GM06990 (cell line): ENCODE results near the gene KLRG1.

ENCODE experiments used
- DNase-seq: peaks from one replicate; pipeline ENCODE4 v3.0.0-alpha.2; 2011; ENCODE audit not compliant: insufficient read length; ENCODE audit errors: extremely low read depth
- H3K27me3 ChIP-seq: replicated peaks from 2 replicates; pipeline ENCODE4 v1.6.0; 2011; ENCODE audit warnings: low read length; ENCODE audit not compliant: control insufficient read depth, insufficient read depth
- H3K36me3 ChIP-seq: 2 replicates; pipeline ENCODE4 v1.5.1; 2011; ENCODE audit warnings: low read length; ENCODE audit not compliant: control insufficient read depth, insufficient read depth
- H3K4me3 ChIP-seq: replicated peaks from 2 replicates; pipeline ENCODE4 v1.5.1; 2011; ENCODE audit warnings: low read depth, mild to moderate bottlenecking, control low read depth, low read length
- TF ChIP-seq, protein P1 (sequence below): IDR thresholded peaks from 2 replicates; pipeline ENCODE4 v1.5.1; 2011; ENCODE audit warnings: low read length, control low read depth, mild to moderate bottlenecking, inconsistent platforms; ENCODE audit not compliant: insufficient read depth, poor library complexity, severe bottlenecking

Gene KLRG1

GRCh38 chr12:8987685-8988084 lies 1.7 kb upstream of the KLRG1 start:
- H3K27me3 ChIP-seq = no peaks in the 10 kb centered on the region
- no peak overlapping the region for H3K4me3 ChIP-seq
- no peaks in the 10 kb centered on the region for H3K36me3 ChIP-seq
- TF ChIP-seq, protein P1, sequence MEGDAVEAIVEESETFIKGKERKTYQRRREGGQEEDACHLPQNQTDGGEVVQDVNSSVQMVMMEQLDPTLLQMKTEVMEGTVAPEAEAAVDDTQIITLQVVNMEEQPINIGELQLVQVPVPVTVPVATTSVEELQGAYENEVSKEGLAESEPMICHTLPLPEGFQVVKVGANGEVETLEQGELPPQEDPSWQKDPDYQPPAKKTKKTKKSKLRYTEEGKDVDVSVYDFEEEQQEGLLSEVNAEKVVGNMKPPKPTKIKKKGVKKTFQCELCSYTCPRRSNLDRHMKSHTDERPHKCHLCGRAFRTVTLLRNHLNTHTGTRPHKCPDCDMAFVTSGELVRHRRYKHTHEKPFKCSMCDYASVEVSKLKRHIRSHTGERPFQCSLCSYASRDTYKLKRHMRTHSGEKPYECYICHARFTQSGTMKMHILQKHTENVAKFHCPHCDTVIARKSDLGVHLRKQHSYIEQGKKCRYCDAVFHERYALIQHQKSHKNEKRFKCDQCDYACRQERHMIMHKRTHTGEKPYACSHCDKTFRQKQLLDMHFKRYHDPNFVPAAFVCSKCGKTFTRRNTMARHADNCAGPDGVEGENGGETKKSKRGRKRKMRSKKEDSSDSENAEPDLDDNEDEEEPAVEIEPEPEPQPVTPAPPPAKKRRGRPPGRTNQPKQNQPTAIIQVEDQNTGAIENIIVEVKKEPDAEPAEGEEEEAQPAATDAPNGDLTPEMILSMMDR = no peak
- no peak for DNase-seq

- Histone ChIP-seq H3K4me3 (no peak overlapping the region), H3K36me3 (no peaks in the 10 kb centered on the region), H3K27me3 (no peaks in the 10 kb centered on the region)
- TF ChIP-seq, protein P1 = no peak
- DNase-seq = no peak
These were observed 2.3 kb downstream of the KLRG1 start for GRCh38 chr12:8991371-8992345.

DNA sequence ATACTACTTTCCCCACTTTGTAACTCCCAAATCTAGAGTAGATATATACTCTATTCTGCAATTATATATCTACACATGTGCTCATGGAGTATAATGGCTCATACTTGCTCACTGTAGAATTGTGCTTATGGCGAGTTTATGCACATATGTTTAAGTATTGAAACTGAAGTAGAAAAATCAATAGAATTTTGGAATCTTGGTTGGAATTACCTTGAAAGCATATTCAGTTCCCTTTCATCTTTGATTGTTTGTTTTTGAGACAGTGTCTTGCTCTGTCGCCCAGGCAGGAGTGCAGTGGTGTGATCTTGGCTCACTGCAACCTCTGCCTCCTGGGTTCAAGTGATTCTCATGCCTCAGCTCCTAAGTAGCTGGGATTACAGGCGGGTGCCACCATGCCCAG lies 4.5 kb downstream of the KLRG1 start:
- Histone ChIP-seq H3K36me3 (no peaks in the 10 kb centered on the region), H3K27me3 (no peaks in the 10 kb centered on the region), H3K4me3 (no peak overlapping the region)
- DNase-seq = no peak
- TF ChIP-seq, protein P1 = no peak

DNA sequence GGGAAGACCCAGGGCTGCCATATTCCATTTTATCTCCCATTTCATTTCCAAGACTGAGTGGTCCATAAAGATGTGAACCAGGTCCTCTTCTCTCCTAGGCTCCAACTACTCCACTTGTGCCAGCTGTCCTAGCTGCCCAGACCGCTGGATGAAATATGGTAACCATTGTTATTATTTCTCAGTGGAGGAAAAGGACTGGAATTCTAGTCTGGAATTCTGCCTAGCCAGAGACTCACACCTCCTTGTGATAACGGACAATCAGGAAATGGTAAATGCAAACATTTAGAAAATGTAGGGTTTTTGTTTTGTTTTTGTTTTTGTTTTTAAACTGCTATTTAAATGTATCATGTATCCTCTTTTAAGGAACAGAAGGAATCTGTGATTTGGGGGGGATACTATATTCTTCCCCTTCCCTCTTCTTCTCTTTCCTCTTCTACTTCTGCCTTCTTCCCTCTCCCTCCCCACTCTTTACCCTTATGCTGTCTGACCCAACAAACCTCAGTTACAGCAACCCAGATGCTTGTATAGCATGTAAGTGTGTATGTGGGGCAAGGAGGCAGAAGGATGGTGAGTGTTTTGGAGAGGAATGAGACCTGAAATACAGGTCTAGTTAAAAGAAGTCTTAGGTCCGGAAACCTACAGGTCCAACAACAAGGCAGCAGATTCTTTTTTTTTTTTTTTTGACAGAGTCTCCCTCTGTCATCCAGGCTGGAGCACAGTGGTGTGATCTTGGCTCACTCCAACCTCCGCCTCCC lies 5.9 kb downstream of the KLRG1 start:
- no peak for DNase-seq
- no peaks in the 10 kb centered on the region for H3K27me3 ChIP-seq
- no peaks in the 10 kb centered on the region for H3K36me3 ChIP-seq
- no peak overlapping the region for H3K4me3 ChIP-seq
- TF ChIP-seq, protein P1 = no peak

DNA sequence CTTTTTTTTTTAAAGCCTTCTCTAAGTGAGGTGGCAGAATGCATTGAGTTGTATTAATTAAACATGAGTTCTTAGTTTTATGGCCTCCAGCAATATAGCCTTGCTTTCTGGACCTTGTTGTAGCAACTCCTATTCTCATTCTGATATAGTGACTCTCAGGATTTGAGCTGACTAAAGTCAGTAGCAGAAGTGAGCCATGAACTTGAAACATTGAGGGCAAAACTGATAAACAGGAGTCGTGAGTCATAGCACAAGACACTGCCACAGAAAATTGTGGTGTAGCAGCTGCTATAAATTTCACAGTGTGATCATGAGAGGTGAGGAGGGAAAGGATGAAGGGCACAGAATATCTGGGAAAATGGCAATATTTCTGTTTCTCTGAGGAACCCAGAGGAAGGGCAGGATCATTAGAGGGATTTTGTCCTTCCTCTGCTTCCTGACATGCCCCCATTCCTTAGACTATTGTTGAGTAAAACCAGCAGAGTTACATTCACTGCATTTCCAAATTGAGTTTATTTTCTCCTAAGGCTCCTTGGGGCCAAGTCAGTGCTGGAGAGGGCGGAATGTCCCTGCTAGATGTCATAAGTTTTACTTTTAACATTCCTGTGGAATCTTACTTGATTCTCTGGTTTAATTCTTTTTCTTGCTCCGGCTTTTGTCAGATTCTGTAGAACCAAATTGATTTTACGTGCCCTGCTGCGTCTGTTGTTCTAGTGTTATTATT lies 7.5 kb downstream of the KLRG1 start:
- TF ChIP-seq, protein P1 = no peak
- H3K4me3 ChIP-seq = no peak overlapping the region; the same call in 1 of the 2 replicates

More for the DNA sequence above, 7.5 kb downstream of the KLRG1 start:
- Histone ChIP-seq H3K27me3 (no peaks in the 10 kb centered on the region), H3K36me3 (no peaks in the 10 kb centered on the region)
- DNase-seq = peak; percentile 68
